A673 (cell line): ENCODE data around the gene NET1. TPM values are rescaled to one million over a fixed set of nuclear protein-coding genes. Genes with fewer than 3 reads are reported as not detected.
A peak's percentile ranks its signal among the peaks of the same experiment; 100 is the strongest.

Experiments
- Bru-seq: library from RNA; stranded (reverse); fragments of 400-500 nt; gene quantifications from one replicate; lab custom pipeline; 2021; lab: Mats Ljungman, UMichigan
- BruChase-seq, 2 experiments: library from RNA; stranded (reverse); fragments of 400-500 nt; gene quantifications; one replicate each; lab custom pipeline; 2021; lab: Mats Ljungman, UMichigan
- BruUV-seq: library from RNA; stranded (reverse); fragments of 400-500 nt; replicated peaks from 2 replicates; lab custom pipeline; 2021; lab: Mats Ljungman, UMichigan
- CTCF ChIA-PET: fragments of 300-600 bp; sonication (Branson Sonifier 250); formaldehyde crosslinking; loops from one replicate; lab custom pipeline; 2022; ENCODE audit warnings: antibody characterized with exemption; lab: Charles Lee
- POLR2A ChIA-PET: fragments of 300-600 bp; sonication (Branson Sonifier 250); formaldehyde crosslinking; loops from one replicate; lab custom pipeline; 2022; ENCODE audit warnings: antibody characterized with exemption; ENCODE audit not compliant: low non-redundant PET; lab: Charles Lee
- DNase-seq: peaks from one replicate; pipeline ENCODE4 v3.0.0-alpha.2; 2015; ENCODE audit warnings: low spot score
- H3K27ac ChIP-seq: fragments of 200-600 bp; sonication (generic); 2 replicates; pipeline ENCODE4 v1.5.1; 2016; ENCODE audit warnings: mixed run types, low read depth, mild to moderate bottlenecking, mixed read lengths, antibody characterized with exemption, low read length; ENCODE audit not compliant: poor library complexity, severe bottlenecking
- H3K27me3 ChIP-seq: fragments of 200-600 bp; sonication (generic); replicated peaks from 2 replicates; pipeline ENCODE4 v1.6.1; 2017; ENCODE audit warnings: mixed run types, low read depth, mild to moderate bottlenecking, mixed read lengths, antibody characterized with exemption, low read length; ENCODE audit not compliant: insufficient read depth, poor library complexity
- H3K36me3 ChIP-seq: fragments of 200-600 bp; sonication (generic); 2 replicates; pipeline ENCODE4 v1.6.1; 2016; ENCODE audit warnings: mixed run types, mild to moderate bottlenecking, mixed read lengths, antibody characterized with exemption, low read length; ENCODE audit not compliant: insufficient read depth, poor library complexity, severe bottlenecking
- H3K4me1 ChIP-seq: fragments of 200-600 bp; sonication (generic); 2 replicates; pipeline ENCODE4 v1.6.1; 2017; ENCODE audit warnings: mixed run types, mild to moderate bottlenecking, mixed read lengths, antibody characterized with exemption, low read length; ENCODE audit not compliant: insufficient read depth, poor library complexity, severe bottlenecking
- H3K4me3 ChIP-seq: fragments of 200-600 bp; sonication (generic); 2 replicates; pipeline ENCODE4 v1.5.1; 2016; ENCODE audit warnings: low read depth, mixed run types, mild to moderate bottlenecking, mixed read lengths, low read length; ENCODE audit not compliant: poor library complexity, severe bottlenecking
- H3K9me3 ChIP-seq: fragments of 200-600 bp; sonication (generic); 2 replicates; pipeline ENCODE4 v1.6.1; 2016; ENCODE audit warnings: mixed run types, low read depth, mild to moderate bottlenecking, mixed read lengths, antibody characterized with exemption, low read length; ENCODE audit not compliant: poor library complexity, severe bottlenecking
- CTCF ChIP-seq: fragments of 300-800, 200-600 bp; sonication (generic); conservative IDR thresholded peaks from 2 replicates; pipeline ENCODE4 v1.5.1; 2017; ENCODE audit warnings: low read depth, mild to moderate bottlenecking, antibody characterized with exemption, low read length, moderate library complexity, mixed read lengths
- EZH2 ChIP-seq: fragments of 200-600 bp; sonication (generic); IDR thresholded peaks from 2 replicates; pipeline ENCODE4 v1.6.1; 2017; ENCODE audit warnings: borderline replicate concordance, low read depth, mild to moderate bottlenecking, mixed read lengths, antibody characterized with exemption, low read length; ENCODE audit not compliant: poor library complexity, severe bottlenecking
- intact Hi-C: fragments of 100-400 bp; cut with micrococcal nuclease; formaldehyde crosslinking; loops from one replicate; pipeline ENCODE4 v1.10.0; 2022; ENCODE audit not compliant: unreplicated experiment
- long read RNA-seq: library from polyadenylated mRNA; stranded (forward); transcript quantifications from one replicate; pipeline ENCODE4 v2.0.0, GENCODE V29; 2022
- total RNA-seq: library from RNA; stranded (reverse); gene quantifications from 2 replicates; pipeline ENCODE4 v1.2.3, GENCODE V29; 2021

The NET1 gene
- total RNA-seq, result 64.3 and 71.4 TPM in 2 replicates
- Bru-seq, nascent RNA, result percentile 95 among the genes with signal in this experiment
- BruChase-seq, experiment 1, labeled RNA remaining after a 2-hour chase, result percentile 93 among the genes with signal in this experiment
- BruChase-seq, experiment 2, labeled RNA remaining after a 6-hour chase, result percentile 78 among the genes with signal in this experiment
- long read RNA-seq, transcript NET1-201 (12 exons, 3,402 nt), result major isoform, 43 of 111 reads
- long read RNA-seq, transcript NET1-202 (10 exons, 3,253 nt), result minor isoform, 8 of 111 reads
- long read RNA-seq, partial matches to known transcripts, result 52 of 111 reads
- long read RNA-seq, other reads (novel, unspliced or antisense), result 8 of 111 reads

GRCh38 chr10:5412277-5412941 lies at the start of gene NET1:
NET1 (plus strand) TSS chr10:5412557; CDS start chr10:5412693, 136 bp downstream.
- intact Hi-C loops, result no loop called here

GRCh38 chr10:5362873-5363272 lies 49.5 kb upstream of the NET1 start:
- ChIA-PET CTCF (no interaction called here), POLR2A (no interaction called here)
- BruUV-seq, result no TSS peak
- H3K4me1 ChIP-seq, result no peaks in the 10 kb centered on the region
- no peak overlapping the region for H3K4me3 ChIP-seq
- no peak for DNase-seq
- no peak overlapping the region for H3K27ac ChIP-seq
- H3K9me3 ChIP-seq, result no peaks in the 10 kb centered on the region
- TF ChIP-seq CTCF (no peak), EZH2 (no peak)
- intact Hi-C loops, result no loop called here
- no peaks in the 10 kb centered on the region for H3K27me3 ChIP-seq
- no peaks in the 10 kb centered on the region for H3K36me3 ChIP-seq

More at GRCh38 chr10:5412277-5412941, at the start of gene NET1:
- TF ChIP-seq EZH2, result no peak
- no TSS peak for BruUV-seq
- peaks cover 16% of the 10 kb centered on the region for H3K4me1 ChIP-seq
- CTCF ChIA-PET, result no interaction called here
- peaks cover 3% of the 10 kb centered on the region for H3K9me3 ChIP-seq
- no peaks in the 10 kb centered on the region for H3K36me3 ChIP-seq
- peak within 1 kb of the TSS; percentile 86 for H3K27ac ChIP-seq
- H3K4me3 ChIP-seq, result peak within 1 kb of the TSS; percentile 92
- no peaks in the 10 kb centered on the region for H3K27me3 ChIP-seq
- peak; percentile 93 for DNase-seq
- POLR2A ChIA-PET, result interaction anchor here (0.5 kb wide), 1 partner anchor 1991 kb away, joined by 4 read pairs; no protein-coding TSS in a partner anchor

GRCh38 chr10:5364374-5364773 lies 48.0 kb upstream of the NET1 start:
- TF ChIP-seq CTCF (no peak), EZH2 (no peak)
- CTCF ChIA-PET, result no interaction called here
- no peak overlapping the region for H3K27ac ChIP-seq
- H3K9me3 ChIP-seq, result no peaks in the 10 kb centered on the region
- H3K27me3 ChIP-seq, result no peaks in the 10 kb centered on the region
- no peaks in the 10 kb centered on the region for H3K4me1 ChIP-seq
- DNase-seq, result no peak
- POLR2A ChIA-PET, result no interaction called here
- no TSS peak for BruUV-seq
- no peak overlapping the region for H3K4me3 ChIP-seq
- intact Hi-C loops, result no loop called here
- H3K36me3 ChIP-seq, result no peaks in the 10 kb centered on the region
